ENCODE data around the gene MORC2.

- TF ChIP-seq CTCF (IDR thresholded peaks at IDR 0.05) (no peak), POLR2A (IDR thresholded peaks at IDR 0.05) (no peak)
Observed at GRCh38 chr22:30882974-30883533, 85.5 kb downstream of the MORC2 start.

Measured in esophagus squamous epithelium (tissue), 4 donors.